Measurements from ENCODE around the gene CBFA2T2. TPM values are rescaled to one million over a fixed set of nuclear protein-coding genes. Genes with fewer than 3 reads are reported as not detected.
"Not testable (repeated sequence)": the region's sequence is repeated elsewhere in the genome, so short reads cannot be mapped to it uniquely, and the experiment has no call there.

CBFA2T2 gene
- total RNA-seq, 2 donors from 2014 or later: 14.8 to 18.0 TPM

DNA sequence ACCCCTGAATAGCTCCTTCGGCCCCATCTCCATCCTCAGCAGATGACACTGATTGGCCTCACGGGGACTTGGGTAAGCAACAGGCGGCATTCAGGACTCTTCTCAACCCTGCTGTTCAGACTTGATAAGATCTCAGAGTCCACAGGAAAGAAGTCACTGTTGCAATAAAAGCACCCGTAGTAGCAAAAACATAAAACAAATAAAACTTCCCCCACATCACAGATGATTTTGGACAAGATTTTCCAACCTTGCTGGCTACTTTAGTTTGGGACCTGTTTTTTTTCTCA lies 155.1 kb downstream of the CBFA2T2 start:
- H3K9me3 ChIP-seq: no peaks in the 10 kb centered on the region
- no peak overlapping the region for H3K27ac ChIP-seq
- peaks cover 39% of the 10 kb centered on the region for H3K36me3 ChIP-seq
- peaks cover 15 to 31% of the 10 kb centered on the region in 2 donors for H3K4me1 ChIP-seq (ENCODE audit: control insufficient read depth in 1 of 2, low read depth in 2 of 2)
- no peaks in the 10 kb centered on the region for H3K27me3 ChIP-seq (replicated peaks; ENCODE audit: insufficient read depth)
- H3K4me3 ChIP-seq: no peak overlapping the region
- no peak for ATAC-seq (ENCODE audit: insufficient number of reproducible peaks, low FRiP score, low read depth)
- no peak for DNase-seq (ENCODE audit: low spot score)
- TF ChIP-seq, protein P1, sequence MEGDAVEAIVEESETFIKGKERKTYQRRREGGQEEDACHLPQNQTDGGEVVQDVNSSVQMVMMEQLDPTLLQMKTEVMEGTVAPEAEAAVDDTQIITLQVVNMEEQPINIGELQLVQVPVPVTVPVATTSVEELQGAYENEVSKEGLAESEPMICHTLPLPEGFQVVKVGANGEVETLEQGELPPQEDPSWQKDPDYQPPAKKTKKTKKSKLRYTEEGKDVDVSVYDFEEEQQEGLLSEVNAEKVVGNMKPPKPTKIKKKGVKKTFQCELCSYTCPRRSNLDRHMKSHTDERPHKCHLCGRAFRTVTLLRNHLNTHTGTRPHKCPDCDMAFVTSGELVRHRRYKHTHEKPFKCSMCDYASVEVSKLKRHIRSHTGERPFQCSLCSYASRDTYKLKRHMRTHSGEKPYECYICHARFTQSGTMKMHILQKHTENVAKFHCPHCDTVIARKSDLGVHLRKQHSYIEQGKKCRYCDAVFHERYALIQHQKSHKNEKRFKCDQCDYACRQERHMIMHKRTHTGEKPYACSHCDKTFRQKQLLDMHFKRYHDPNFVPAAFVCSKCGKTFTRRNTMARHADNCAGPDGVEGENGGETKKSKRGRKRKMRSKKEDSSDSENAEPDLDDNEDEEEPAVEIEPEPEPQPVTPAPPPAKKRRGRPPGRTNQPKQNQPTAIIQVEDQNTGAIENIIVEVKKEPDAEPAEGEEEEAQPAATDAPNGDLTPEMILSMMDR (IDR thresholded peaks at IDR 0.05): no peak

DNA sequence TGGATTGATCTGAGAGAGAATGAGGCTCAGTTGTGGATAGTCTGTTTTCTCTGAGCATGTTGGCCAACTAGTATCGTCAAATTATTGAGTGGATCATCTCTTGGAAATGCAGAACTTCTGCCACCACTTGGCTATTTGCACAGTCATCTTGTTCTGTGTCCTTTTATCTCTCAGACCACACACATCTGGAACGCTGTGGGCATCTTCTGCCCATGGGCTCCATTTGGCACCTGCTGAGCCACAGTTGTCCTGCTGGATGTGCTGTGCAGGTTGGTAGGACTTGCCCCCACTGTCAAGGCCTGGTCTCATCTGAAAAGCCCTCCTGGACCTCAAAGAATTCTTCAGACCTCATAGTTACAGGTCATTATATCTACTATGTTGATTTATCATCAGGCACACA lies 155.5 kb downstream of the CBFA2T2 start:
- no peak overlapping the region for H3K27ac ChIP-seq
- no peaks in the 10 kb centered on the region for H3K27me3 ChIP-seq (replicated peaks; ENCODE audit: insufficient read depth)
- ATAC-seq (ENCODE audit: insufficient number of reproducible peaks, low FRiP score, low read depth) (no peak), DNase-seq (ENCODE audit: low spot score) (no peak)
- peaks cover 35% of the 10 kb centered on the region for H3K36me3 ChIP-seq
- no peak overlapping the region for H3K4me3 ChIP-seq
- TF ChIP-seq, protein P1 (IDR thresholded peaks at IDR 0.05): no peak
- no peaks in the 10 kb centered on the region for H3K9me3 ChIP-seq
- H3K4me1 ChIP-seq (ENCODE audit: control insufficient read depth in 1 of 2, low read depth in 2 of 2): peaks cover 15 to 31% of the 10 kb centered on the region in 2 donors

DNA sequence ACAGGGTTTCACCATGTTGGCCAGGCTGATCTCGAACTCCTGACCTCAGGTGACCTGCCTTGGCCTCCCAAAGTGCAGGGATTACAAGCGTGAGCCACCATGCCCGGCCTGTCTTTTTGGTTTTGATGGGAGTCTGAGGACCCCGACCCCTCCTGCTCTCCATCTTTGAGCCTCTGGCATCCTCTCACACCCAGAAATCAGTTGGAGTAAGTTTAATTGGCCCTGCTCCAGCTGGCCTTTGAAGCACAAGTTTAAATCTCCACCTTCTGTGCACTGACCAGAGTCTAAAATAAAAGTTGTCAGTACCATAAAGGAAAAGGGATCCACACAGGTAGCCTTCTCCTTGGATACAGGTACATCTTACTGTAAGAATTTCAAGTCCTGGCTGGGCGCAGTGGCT lies 156.3 kb downstream of the CBFA2T2 start:
- Histone ChIP-seq H3K4me1 (ENCODE audit: control insufficient read depth in 1 of 2, low read depth in 2 of 2) (peaks cover 15 to 31% of the 10 kb centered on the region in 2 donors), H3K9me3 (no peaks in the 10 kb centered on the region), H3K27me3 (replicated peaks; ENCODE audit: insufficient read depth) (no peaks in the 10 kb centered on the region), H3K27ac (no peak overlapping the region), H3K4me3 (no peak overlapping the region), H3K36me3 (peaks cover 28% of the 10 kb centered on the region)
- TF ChIP-seq, protein P1 (IDR thresholded peaks at IDR 0.05): no peak
- ATAC-seq (ENCODE audit: insufficient number of reproducible peaks, low FRiP score, low read depth) (no peak), DNase-seq (ENCODE audit: low spot score) (no peak)

DNA sequence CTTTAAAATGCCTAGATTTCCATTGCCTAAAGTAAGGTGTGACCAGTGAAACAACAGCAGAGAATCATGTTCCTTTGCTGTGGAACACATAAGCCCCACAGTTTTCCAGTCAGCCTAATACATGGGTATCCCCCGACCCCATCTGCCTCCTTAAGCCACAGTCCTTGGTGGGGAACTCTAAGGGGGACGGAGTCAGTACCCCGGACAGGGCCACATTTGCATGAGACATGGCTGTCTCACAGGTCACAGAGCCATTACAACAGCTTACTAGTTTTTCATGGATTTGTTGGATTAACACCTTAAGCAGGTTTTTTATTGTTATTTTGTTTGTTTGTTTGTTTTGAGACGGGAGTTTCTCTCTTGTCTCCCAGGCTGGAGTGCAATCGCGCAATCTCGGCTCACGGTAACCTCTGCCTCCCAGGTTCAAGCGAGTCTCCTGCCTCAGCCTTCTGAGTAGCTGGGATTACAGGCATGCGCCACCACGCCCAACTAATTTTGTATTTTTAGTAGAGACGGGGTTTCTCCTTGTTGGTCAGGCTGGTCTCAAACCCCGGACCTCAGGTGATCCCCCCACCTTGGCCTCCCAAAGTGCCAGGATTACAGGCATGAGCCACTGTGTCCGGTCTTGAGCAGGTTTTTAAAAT lies 157.2 kb downstream of the CBFA2T2 start:
- H3K27me3 ChIP-seq (replicated peaks; ENCODE audit: insufficient read depth); H3K9me3 ChIP-seq; DNase-seq (ENCODE audit: low spot score); ATAC-seq (ENCODE audit: insufficient number of reproducible peaks, low FRiP score, low read depth): not testable (repeated sequence)
- Histone ChIP-seq H3K27ac (peak overlapping the region; percentile 45 to 48), H3K4me1 (ENCODE audit: control insufficient read depth in 1 of 2, low read depth in 2 of 2) (peaks cover 15 to 31% of the 10 kb centered on the region in 2 donors), H3K4me3 (peak overlapping the region; percentile 62), H3K36me3 (peaks cover 25% of the 10 kb centered on the region)

DNA sequence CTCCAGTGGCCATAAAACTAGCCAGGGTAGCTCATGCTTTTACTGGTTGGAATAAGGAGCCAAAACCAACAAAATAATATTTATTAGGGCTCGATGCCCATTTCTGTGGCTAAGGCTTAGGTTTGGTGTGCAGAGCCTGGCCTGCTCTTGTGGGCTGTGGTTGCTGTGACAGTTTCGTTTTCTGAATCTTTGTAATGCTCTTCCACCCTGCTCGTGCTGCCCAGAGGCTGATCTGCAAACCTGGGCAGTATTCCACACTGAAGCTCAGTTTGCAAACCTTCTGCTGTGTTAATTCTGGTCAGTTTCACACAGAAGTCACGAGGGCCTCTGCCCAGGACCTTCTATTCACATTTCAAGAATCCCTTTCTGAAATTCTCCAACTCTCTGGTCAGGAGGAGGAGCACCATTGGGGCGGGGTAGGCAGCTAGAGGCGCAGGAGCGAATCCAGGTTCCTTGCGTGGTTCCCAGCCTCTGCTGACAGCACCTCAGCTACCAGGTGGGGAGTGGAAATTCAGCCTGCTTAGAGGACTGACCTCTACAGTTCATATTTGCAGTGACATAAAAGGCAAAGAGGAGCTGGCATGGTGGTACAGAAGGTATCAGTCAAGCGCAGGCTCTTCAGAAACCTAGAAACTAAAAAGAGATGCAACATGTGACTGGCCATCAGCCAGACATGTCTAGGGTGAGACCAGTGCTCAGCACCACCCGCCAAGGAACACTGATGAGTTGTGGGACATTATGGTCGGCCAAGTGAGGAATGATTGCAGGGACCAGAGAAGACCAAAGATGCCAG lies 157.9 kb downstream of the CBFA2T2 start:
- Histone ChIP-seq H3K27ac (peak overlapping the region; percentile 45 to 48), H3K27me3 (replicated peaks; ENCODE audit: insufficient read depth) (no peaks in the 10 kb centered on the region), H3K4me3 (peak overlapping the region; percentile 62), H3K36me3 (peaks cover 24% of the 10 kb centered on the region), H3K9me3 (no peaks in the 10 kb centered on the region), H3K4me1 (ENCODE audit: control insufficient read depth in 1 of 2, low read depth in 2 of 2) (peaks cover 15 to 31% of the 10 kb centered on the region in 2 donors)
- no peak for DNase-seq (ENCODE audit: low spot score)
- peak; percentile 64 for ATAC-seq (ENCODE audit: insufficient number of reproducible peaks, low FRiP score, low read depth)
- TF ChIP-seq, protein P1 (IDR thresholded peaks at IDR 0.05): no peak

All from thoracic aorta (tissue), 2 donors.